Peyer's patch (tissue), 4 donors: Measurements from ENCODE around the gene VSTM2B. TPM values are rescaled to one million over a fixed set of nuclear protein-coding genes. Genes with fewer than 3 reads are reported as not detected.

Experiments used
- DNase-seq, 3 donors: peaks; one replicate each; pipeline ENCODE4 v3.0.0-alpha.2; 2017 to 2019
- H3K27ac ChIP-seq, 4 donors: fragments of 200-600 bp; sonication (generic); one replicate each; pipeline ENCODE4 v1.5.1; 2016 to 2019
- H3K27me3 ChIP-seq, 2 donors: fragments of 200-600 bp; sonication (generic); one replicate each; pipeline ENCODE4 v1.5.1; 2019
- H3K36me3 ChIP-seq, 3 donors: fragments of 200-600 bp; sonication (generic); one replicate each; pipeline ENCODE4 v1.5.1; 2016 to 2019
- H3K4me1 ChIP-seq, 4 donors: fragments of 200-600 bp; sonication (generic); one replicate each; pipeline ENCODE4 v1.5.1; 2016 to 2019
- H3K4me3 ChIP-seq, 4 donors: fragments of 200-600 bp; sonication (generic); 1 replicate in 3 of 4; 2 replicates in 1 of 4; pipeline ENCODE4 v1.5.1; 2016 to 2019; ENCODE audit warnings: mild to moderate bottlenecking in 1 of 4
- H3K9me3 ChIP-seq, 4 donors: fragments of 200-600 bp; sonication (generic); one replicate each; pipeline ENCODE4 v1.5.1; 2016 to 2019; ENCODE audit warnings: mild to moderate bottlenecking in 1 of 4
- CTCF ChIP-seq, 6 experiments: fragments of 450-650 bp in 4 of 6; fragments of 200-600 bp in 2 of 6; sonication (generic) in 1 of 6; IDR thresholded peaks; one replicate each; pipeline ENCODE4 v1.5.1; 2017 to 2019; ENCODE audit warnings: antibody characterized with exemption in 6 of 6, mild to moderate bottlenecking in 3 of 6, moderate library complexity in 1 of 6
- POLR2A ChIP-seq, 2 donors: fragments of 450-650 bp; IDR thresholded peaks; one replicate each; pipeline ENCODE4 v1.5.1; 2017; ENCODE audit warnings: antibody characterized with exemption in 2 of 2, mild to moderate bottlenecking in 2 of 2, moderate library complexity in 2 of 2
- total RNA-seq, 4 donors: library from RNA; depleted of rRNA; stranded (reverse); fragments of >200 nt; gene quantifications; one replicate each; pipeline ENCODE4 v1.1.0, GENCODE V29; 2016

Gene VSTM2B
- total RNA-seq, 4 donors from 2014 or later: not detected

- no peaks in the 10 kb centered on the region for H3K36me3 ChIP-seq
- H3K4me1 ChIP-seq: peaks cover 0 to 52% (median 6%) of the 10 kb centered on the region in 4 donors
- H3K4me3 ChIP-seq: no peak overlapping the region
- TF ChIP-seq POLR2A (IDR thresholded peaks at IDR 0.05): no peak
- no peak for TF ChIP-seq CTCF (IDR thresholded peaks at IDR 0.05)
- peaks cover 0 to 51% of the 10 kb centered on the region in 2 donors for H3K27me3 ChIP-seq
- H3K27ac ChIP-seq: no peak overlapping the region
- peak in 2 of 3 donors; percentile 15 to 21 for DNase-seq
- H3K9me3 ChIP-seq: peaks cover 0 to 5% (median 0%) of the 10 kb centered on the region in 4 donors
Observed at GRCh38 chr19:29529646-29530539, 4.1 kb downstream of the VSTM2B start.

- H3K27me3 ChIP-seq: peaks cover 0 to 42% of the 10 kb centered on the region in 2 donors
- no peak overlapping the region for H3K4me3 ChIP-seq
- no peak overlapping the region for H3K27ac ChIP-seq
- H3K36me3 ChIP-seq: no peaks in the 10 kb centered on the region
- H3K9me3 ChIP-seq: peaks cover 0 to 5% (median 0%) of the 10 kb centered on the region in 4 donors
- H3K4me1 ChIP-seq: peaks cover 0 to 43% (median 6%) of the 10 kb centered on the region in 4 donors
- DNase-seq: peak in 2 of 3 donors; percentile 13 to 27
- TF ChIP-seq POLR2A (IDR thresholded peaks at IDR 0.05): no peak
- TF ChIP-seq CTCF (IDR thresholded peaks at IDR 0.05): no peak
Observed at GRCh38 chr19:29530540-29531457, 5.0 kb downstream of the VSTM2B start.

- Histone ChIP-seq H3K4me3 (no peak overlapping the region), H3K36me3 (no peaks in the 10 kb centered on the region), H3K9me3 (peaks cover 0 to 5% (median 0%) of the 10 kb centered on the region in 4 donors), H3K27ac (no peak overlapping the region), H3K4me1 (peaks cover 0 to 36% (median 3%) of the 10 kb centered on the region in 4 donors), H3K27me3 (peaks cover 0 to 36% of the 10 kb centered on the region in 2 donors)
- TF ChIP-seq POLR2A (IDR thresholded peaks at IDR 0.05) (no peak), CTCF (IDR thresholded peaks at IDR 0.05) (no peak)
- peak in 2 of 3 donors; percentile 15 to 32 for DNase-seq
Observed at GRCh38 chr19:29531458-29532025, 5.7 kb downstream of the VSTM2B start.

- DNase-seq: peak in 1 of 3 donors; percentile 25
- no peak for TF ChIP-seq POLR2A (IDR thresholded peaks at IDR 0.05)
- TF ChIP-seq CTCF (IDR thresholded peaks at IDR 0.05): no peak
- H3K4me3 ChIP-seq: no peak overlapping the region
- H3K27me3 ChIP-seq: peaks cover 0 to 30% of the 10 kb centered on the region in 2 donors
- H3K27ac ChIP-seq: no peak overlapping the region
- H3K9me3 ChIP-seq: peaks cover 0 to 5% (median 0%) of the 10 kb centered on the region in 4 donors
- H3K4me1 ChIP-seq: peaks cover 0 to 31% (median 3%) of the 10 kb centered on the region in 4 donors
- H3K36me3 ChIP-seq: no peaks in the 10 kb centered on the region
Observed at GRCh38 chr19:29532097-29532496, 6.3 kb downstream of the VSTM2B start.

GRCh38 chr19:29532956-29533355 lies 7.2 kb downstream of the VSTM2B start:
- H3K36me3 ChIP-seq: no peaks in the 10 kb centered on the region
- peaks cover 0 to 22% (median 3%) of the 10 kb centered on the region in 4 donors for H3K4me1 ChIP-seq
- H3K9me3 ChIP-seq: peaks cover 0 to 5% (median 0%) of the 10 kb centered on the region in 4 donors
- no peak overlapping the region for H3K4me3 ChIP-seq
- no peak for TF ChIP-seq CTCF (IDR thresholded peaks at IDR 0.05)
- no peak for TF ChIP-seq POLR2A (IDR thresholded peaks at IDR 0.05)
- H3K27me3 ChIP-seq: peaks cover 0 to 22% of the 10 kb centered on the region in 2 donors
- H3K27ac ChIP-seq: no peak overlapping the region
- DNase-seq: peak in 2 of 3 donors; percentile 12 to 34
